Keratinocyte (primary cell): ENCODE results near the gene LIN7B.

Source experiments
- EZH2 ChIP-seq: IDR thresholded peaks from one replicate; pipeline ENCODE4 v1.6.1; 2012; ENCODE audit warnings: inconsistent platforms, mild to moderate bottlenecking, low read length, moderate library complexity
- TF ChIP-seq, protein P1 (sequence below), 3 experiments: IDR thresholded peaks in 1 of 3; conservative IDR thresholded peaks in 1 of 3; optimal IDR thresholded peaks in 1 of 3; 2 replicates in 2 of 3; 3 replicates in 1 of 3; pipeline versions ENCODE3 to v1.5.1; 2011; ENCODE audit warnings: low read length in 3 of 3, mild to moderate bottlenecking in 3 of 3, moderate library complexity in 2 of 3, control low read depth in 1 of 3, inconsistent platforms in 1 of 3; ENCODE audit not compliant: insufficient read depth in 2 of 3; ENCODE audit errors: extremely low read depth in 1 of 3

DNA sequence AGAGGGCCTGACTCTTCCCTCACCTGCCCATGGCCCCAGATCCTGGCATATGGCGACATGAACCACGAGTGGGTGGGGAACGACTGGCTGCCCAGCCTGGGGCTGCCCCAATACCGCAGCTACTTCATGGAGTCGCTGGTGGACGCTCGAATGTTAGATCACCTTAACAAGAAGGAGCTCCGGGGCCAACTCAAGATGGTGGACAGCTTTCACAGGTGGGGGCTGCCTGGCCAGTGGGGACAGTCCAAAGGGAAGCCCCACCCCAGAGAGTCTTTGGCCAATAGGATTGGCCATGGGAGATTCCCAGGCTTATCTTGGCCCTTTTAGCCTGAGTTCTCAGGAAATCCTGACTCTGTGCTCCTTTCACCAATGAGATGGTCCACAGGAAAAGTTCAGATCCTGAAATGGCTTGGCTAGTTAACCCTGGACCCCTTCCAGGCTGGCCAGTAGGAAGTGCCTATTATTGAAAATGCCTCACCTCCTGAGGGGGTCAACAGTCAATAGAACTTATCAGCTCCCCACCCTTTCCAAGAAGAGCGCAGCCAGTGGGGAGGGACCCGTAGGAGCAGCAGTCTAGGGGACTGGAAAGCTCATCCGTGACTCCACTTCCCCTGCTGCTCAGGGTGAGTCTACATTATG, 34.0 kb downstream of the LIN7B start:
- TF ChIP-seq, protein P1, sequence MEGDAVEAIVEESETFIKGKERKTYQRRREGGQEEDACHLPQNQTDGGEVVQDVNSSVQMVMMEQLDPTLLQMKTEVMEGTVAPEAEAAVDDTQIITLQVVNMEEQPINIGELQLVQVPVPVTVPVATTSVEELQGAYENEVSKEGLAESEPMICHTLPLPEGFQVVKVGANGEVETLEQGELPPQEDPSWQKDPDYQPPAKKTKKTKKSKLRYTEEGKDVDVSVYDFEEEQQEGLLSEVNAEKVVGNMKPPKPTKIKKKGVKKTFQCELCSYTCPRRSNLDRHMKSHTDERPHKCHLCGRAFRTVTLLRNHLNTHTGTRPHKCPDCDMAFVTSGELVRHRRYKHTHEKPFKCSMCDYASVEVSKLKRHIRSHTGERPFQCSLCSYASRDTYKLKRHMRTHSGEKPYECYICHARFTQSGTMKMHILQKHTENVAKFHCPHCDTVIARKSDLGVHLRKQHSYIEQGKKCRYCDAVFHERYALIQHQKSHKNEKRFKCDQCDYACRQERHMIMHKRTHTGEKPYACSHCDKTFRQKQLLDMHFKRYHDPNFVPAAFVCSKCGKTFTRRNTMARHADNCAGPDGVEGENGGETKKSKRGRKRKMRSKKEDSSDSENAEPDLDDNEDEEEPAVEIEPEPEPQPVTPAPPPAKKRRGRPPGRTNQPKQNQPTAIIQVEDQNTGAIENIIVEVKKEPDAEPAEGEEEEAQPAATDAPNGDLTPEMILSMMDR (optimal IDR thresholded peaks at IDR 0.05 in 1 of 3, IDR thresholded peaks at IDR 0.05 in 1 of 3, conservative IDR thresholded peaks at IDR 0.05 in 1 of 3; ENCODE audit: extremely low read depth in 1 of 3, insufficient read depth in 2 of 3, low read length in 3 of 3): no peak
- no peak for TF ChIP-seq EZH2
